Hepatocyte (in vitro differentiated cells): Measurements from ENCODE around the gene RNF213.

Source experiments
- EZH2 ChIP-seq: fragments of 200-600 bp; sonication (generic); IDR thresholded peaks from 2 replicates; pipeline ENCODE4 v1.6.1; 2016; ENCODE audit warnings: antibody characterized with exemption, mild to moderate bottlenecking, borderline replicate concordance
- TF ChIP-seq, protein P1 (sequence below): fragments of 200-600 bp; sonication (generic); IDR thresholded peaks from 2 replicates; pipeline ENCODE4 v1.5.1; 2016; ENCODE audit warnings: antibody characterized with exemption, mild to moderate bottlenecking; ENCODE audit not compliant: poor library complexity

- TF ChIP-seq EZH2, result no peak
- TF ChIP-seq, protein P1, sequence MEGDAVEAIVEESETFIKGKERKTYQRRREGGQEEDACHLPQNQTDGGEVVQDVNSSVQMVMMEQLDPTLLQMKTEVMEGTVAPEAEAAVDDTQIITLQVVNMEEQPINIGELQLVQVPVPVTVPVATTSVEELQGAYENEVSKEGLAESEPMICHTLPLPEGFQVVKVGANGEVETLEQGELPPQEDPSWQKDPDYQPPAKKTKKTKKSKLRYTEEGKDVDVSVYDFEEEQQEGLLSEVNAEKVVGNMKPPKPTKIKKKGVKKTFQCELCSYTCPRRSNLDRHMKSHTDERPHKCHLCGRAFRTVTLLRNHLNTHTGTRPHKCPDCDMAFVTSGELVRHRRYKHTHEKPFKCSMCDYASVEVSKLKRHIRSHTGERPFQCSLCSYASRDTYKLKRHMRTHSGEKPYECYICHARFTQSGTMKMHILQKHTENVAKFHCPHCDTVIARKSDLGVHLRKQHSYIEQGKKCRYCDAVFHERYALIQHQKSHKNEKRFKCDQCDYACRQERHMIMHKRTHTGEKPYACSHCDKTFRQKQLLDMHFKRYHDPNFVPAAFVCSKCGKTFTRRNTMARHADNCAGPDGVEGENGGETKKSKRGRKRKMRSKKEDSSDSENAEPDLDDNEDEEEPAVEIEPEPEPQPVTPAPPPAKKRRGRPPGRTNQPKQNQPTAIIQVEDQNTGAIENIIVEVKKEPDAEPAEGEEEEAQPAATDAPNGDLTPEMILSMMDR, result no peak
These were observed 20.9 kb downstream of the RNF213 start for GRCh38 chr17:80281516-80281915.
